Colonic mucosa (tissue), 4 donors: ENCODE data around the gene MOBP. TPM values are rescaled to one million over a fixed set of nuclear protein-coding genes. Genes with fewer than 3 reads are reported as not detected.

Experiments
- DNase-seq: peaks from one replicate; pipeline ENCODE4 v3.0.0-alpha.2; 2020
- H3K27ac ChIP-seq: fragments of 200-600 bp; one replicate; pipeline ENCODE4 v1.8.0; 2021
- H3K27me3 ChIP-seq: fragments of 200-600 bp; one replicate; pipeline ENCODE4 v1.8.0; 2021
- H3K36me3 ChIP-seq: fragments of 200-600 bp; one replicate; pipeline ENCODE4 v1.8.0; 2021
- H3K4me1 ChIP-seq: fragments of 200-600 bp; one replicate; pipeline ENCODE4 v1.8.0; 2021; ENCODE audit warnings: mild to moderate bottlenecking
- H3K4me3 ChIP-seq: fragments of 200-600 bp; one replicate; pipeline ENCODE4 v1.8.0; 2021
- H3K9ac ChIP-seq, 2 donors: one replicate each; pipeline ENCODE4 v1.7.0; 2013; ENCODE audit warnings: control low read depth in 2 of 2, low read depth in 2 of 2, low read length in 2 of 2
- H3K9me3 ChIP-seq: fragments of 200-600 bp; one replicate; pipeline ENCODE4 v1.8.0; 2021
- intact Hi-C: fragments of 100-400 bp; cut with DNase I; formaldehyde crosslinking; loops from one replicate; pipeline ENCODE4 v1.14.1; 2022
- total RNA-seq, 2 donors: library from RNA; stranded (reverse); fragmentation: NEBNext Ultra II Directional in 1 of 2; extraction: Animal tissue kit (Norgen Biotek cat#: 25700) in 1 of 2; gene quantifications; one replicate each; pipeline ENCODE4 v1.2.1, GENCODE V29; 2021
- TF ChIP-seq, protein P1 (sequence below): fragments of 200-600 bp; IDR thresholded peaks from one replicate; pipeline ENCODE4 v1.8.0; 2022; ENCODE audit warnings: antibody characterized with exemption, mild to moderate bottlenecking
- donor health status: healthy.
- donor health status: DM: no; HTN: no; CAD: no.
- donor health status: DM: no; HTN: no; CAD: no.

The MOBP gene
- total RNA-seq, 2 donors from 2014 or later = 0.56 to 0.72 TPM

DNA sequence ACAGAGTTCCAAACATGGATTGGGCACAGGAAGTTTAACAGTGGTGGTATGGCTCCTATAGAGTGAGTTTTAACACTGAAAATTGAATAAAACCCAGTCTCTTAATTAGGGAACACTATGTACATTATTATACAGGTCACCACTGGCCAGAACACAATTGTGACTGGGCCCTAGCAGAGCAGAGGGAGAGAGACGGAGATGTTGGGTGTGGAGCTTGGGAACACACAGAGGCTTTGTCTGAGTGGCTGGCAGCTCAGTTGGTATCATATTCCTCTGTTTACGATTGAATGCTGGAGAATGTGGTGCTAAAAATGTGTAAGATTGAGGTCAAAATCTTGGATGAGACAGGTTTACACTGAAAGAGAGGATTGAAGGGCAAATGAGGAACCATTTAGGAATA lies 6.8 kb upstream of the MOBP start:
- no peak overlapping the region for H3K9ac ChIP-seq
- no peak overlapping the region for H3K4me3 ChIP-seq
- H3K27me3 ChIP-seq = no peaks in the 10 kb centered on the region
- TF ChIP-seq, protein P1, sequence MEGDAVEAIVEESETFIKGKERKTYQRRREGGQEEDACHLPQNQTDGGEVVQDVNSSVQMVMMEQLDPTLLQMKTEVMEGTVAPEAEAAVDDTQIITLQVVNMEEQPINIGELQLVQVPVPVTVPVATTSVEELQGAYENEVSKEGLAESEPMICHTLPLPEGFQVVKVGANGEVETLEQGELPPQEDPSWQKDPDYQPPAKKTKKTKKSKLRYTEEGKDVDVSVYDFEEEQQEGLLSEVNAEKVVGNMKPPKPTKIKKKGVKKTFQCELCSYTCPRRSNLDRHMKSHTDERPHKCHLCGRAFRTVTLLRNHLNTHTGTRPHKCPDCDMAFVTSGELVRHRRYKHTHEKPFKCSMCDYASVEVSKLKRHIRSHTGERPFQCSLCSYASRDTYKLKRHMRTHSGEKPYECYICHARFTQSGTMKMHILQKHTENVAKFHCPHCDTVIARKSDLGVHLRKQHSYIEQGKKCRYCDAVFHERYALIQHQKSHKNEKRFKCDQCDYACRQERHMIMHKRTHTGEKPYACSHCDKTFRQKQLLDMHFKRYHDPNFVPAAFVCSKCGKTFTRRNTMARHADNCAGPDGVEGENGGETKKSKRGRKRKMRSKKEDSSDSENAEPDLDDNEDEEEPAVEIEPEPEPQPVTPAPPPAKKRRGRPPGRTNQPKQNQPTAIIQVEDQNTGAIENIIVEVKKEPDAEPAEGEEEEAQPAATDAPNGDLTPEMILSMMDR = no peak
- intact Hi-C loops = no loop called here
- H3K9me3 ChIP-seq = no peaks in the 10 kb centered on the region
- no peak for DNase-seq
- no peaks in the 10 kb centered on the region for H3K36me3 ChIP-seq
- no peak overlapping the region for H3K27ac ChIP-seq
- H3K4me1 ChIP-seq = no peaks in the 10 kb centered on the region

DNA sequence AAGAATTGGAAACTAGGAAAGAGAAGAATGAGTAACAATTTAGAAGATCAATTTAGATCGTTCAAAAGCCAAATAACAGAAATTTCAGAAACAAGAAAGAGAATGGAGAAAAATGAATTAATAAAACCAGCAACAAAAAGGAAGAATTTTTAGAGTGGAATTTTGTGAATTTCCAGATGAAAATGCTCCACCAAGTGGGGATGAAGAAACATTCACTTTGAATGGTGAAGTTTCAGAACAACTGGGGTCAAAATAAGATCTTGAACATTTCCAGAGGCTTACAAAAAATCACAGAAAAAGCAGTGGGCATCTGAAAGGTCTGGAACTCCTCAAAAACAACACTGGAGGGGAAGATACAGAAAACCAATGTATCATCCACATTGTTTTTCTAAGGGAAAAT lies 4.2 kb upstream of the MOBP start:
- Histone ChIP-seq H3K36me3 (no peaks in the 10 kb centered on the region), H3K4me1 (no peaks in the 10 kb centered on the region), H3K27me3 (no peaks in the 10 kb centered on the region), H3K4me3 (no peak overlapping the region), H3K9me3 (no peaks in the 10 kb centered on the region), H3K9ac (no peak overlapping the region), H3K27ac (no peak overlapping the region)
- intact Hi-C loops = no loop called here
- DNase-seq = no peak
- TF ChIP-seq, protein P1 = no peak

DNA sequence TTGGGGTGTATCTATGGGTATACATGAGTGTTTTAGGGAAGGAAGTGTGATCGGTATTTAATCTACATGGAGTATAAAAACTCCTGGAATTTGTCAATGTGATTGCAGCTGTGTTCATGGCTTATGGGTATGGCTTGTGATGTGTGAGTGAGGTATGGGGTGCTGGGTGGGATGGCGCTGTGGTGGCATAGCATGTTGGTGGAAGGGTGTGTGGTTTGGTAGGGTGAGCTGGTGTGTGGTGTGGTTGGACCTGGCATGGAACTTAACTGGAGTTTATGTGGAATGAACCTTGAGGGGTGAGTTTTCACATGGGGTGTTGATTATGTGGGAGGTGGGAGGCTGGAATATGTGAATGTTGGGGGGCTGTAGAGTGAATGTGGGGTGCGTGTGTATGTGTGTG lies 492 bp upstream of the MOBP start:
- DNase-seq = no peak
- TF ChIP-seq, protein P1 = no peak
- intact Hi-C loops = no loop called here
- Histone ChIP-seq H3K4me1 (no peaks in the 10 kb centered on the region), H3K4me3 (no peak overlapping the region), H3K36me3 (no peaks in the 10 kb centered on the region), H3K27me3 (no peaks in the 10 kb centered on the region), H3K27ac (no peak overlapping the region), H3K9me3 (no peaks in the 10 kb centered on the region), H3K9ac (no peak overlapping the region)

DNA sequence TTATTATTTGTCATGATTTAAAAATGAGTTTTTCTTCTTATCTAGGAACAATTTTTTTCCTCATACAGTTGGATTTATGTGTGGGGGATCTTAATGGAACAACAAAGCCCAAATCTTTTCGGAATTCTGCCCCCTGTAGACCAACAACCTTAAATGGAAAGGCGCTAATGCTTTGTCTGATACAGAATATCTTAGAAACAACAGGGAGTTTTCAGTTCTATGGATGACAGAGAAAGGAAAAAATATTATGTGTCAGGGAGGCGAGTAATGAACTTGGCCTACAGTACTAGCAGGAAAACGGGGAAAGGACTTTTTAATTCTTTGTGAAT lies 592 bp downstream of the MOBP start:
- no peaks in the 10 kb centered on the region for H3K9me3 ChIP-seq
- TF ChIP-seq, protein P1 = no peak
- H3K27me3 ChIP-seq = no peaks in the 10 kb centered on the region
- H3K27ac ChIP-seq = no peak overlapping the region
- H3K36me3 ChIP-seq = no peaks in the 10 kb centered on the region
- no peaks in the 10 kb centered on the region for H3K4me1 ChIP-seq
- no peak for DNase-seq
- no peak overlapping the region for H3K9ac ChIP-seq
- intact Hi-C loops = no loop called here
- no peak overlapping the region for H3K4me3 ChIP-seq

DNA sequence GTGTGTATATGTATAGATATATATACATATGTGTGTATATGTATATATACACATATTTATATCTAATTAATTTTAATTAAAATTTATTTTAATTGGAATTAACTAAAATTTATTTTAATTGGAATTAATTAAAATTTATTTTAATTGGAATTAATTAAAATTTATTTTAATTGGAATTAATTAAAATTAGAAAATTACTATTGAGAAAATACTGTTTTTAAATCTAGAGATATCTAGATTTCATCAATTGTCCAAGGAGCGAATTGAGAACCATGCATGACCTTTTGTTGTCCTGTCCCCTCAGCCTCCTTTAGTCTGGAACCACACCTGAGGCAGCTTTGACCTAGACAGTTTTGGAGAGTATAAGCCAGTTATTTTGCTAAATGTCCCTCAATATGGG lies 1.8 kb downstream of the MOBP start:
- no peak overlapping the region for H3K27ac ChIP-seq
- H3K27me3 ChIP-seq = no peaks in the 10 kb centered on the region
- no peak for DNase-seq
- intact Hi-C loops = no loop called here
- H3K4me1 ChIP-seq = no peaks in the 10 kb centered on the region
- no peak overlapping the region for H3K9ac ChIP-seq
- TF ChIP-seq, protein P1 = no peak
- H3K9me3 ChIP-seq = no peaks in the 10 kb centered on the region
- no peak overlapping the region for H3K4me3 ChIP-seq
- H3K36me3 ChIP-seq = no peaks in the 10 kb centered on the region

DNA sequence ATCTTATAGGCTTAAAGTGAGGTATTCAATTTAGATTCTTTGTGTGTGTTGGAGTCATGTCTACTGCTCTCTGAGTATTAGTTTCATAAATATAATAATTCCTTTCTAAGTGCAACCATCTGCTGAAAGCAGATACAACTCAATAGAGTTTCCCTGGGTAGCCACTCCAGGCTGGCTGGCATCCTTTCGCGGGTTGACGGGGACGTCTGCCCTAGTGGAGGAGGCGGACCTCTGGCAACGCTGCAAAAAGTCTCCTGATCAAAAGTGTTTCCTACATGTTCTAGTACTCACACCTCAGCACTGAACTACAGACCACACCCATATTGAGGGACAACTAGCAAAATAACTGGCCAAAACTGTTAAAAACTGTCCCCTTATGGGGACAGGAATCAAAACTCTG lies 2.5 kb downstream of the MOBP start:
- no peak for DNase-seq
- Histone ChIP-seq H3K4me3 (no peak overlapping the region), H3K27ac (no peak overlapping the region), H3K27me3 (no peaks in the 10 kb centered on the region), H3K9ac (no peak overlapping the region), H3K4me1 (no peaks in the 10 kb centered on the region), H3K9me3 (no peaks in the 10 kb centered on the region), H3K36me3 (no peaks in the 10 kb centered on the region)
- intact Hi-C loops = no loop called here
- TF ChIP-seq, protein P1 = no peak
